ENCODE measurements around the gene GPBP1L1.

DNA sequence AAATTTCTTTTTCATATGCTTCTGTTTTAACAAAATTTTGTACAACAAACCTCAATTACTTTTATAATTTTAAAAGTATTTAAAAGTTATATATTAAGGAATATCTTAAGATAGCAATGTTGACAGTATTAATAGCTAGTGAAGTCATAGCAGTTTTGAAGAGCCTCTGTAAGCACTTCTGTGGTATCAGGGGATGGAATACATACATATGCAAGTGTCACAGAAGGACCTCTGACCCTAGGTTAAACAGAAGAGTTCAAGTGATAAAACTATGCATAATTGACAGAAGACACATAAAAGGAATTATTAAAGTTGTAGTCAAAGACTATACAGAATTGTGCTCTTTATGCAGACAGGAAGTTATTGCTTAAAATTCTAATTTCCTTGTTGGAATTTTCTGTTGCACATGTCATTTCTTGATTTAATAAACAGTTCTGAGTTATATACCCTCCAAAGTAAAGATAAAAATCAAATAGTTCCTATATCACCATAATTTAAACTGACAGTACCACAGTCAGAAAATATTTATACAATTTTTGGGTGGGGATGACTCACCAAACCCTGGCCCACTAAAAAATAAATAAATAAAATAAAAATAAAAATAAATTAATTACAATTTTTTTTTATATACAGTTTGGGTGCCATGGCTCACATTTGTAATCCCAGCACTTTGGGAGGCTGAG, 37.1 kb upstream of the GPBP1L1 start:
- TF ChIP-seq, protein P1, sequence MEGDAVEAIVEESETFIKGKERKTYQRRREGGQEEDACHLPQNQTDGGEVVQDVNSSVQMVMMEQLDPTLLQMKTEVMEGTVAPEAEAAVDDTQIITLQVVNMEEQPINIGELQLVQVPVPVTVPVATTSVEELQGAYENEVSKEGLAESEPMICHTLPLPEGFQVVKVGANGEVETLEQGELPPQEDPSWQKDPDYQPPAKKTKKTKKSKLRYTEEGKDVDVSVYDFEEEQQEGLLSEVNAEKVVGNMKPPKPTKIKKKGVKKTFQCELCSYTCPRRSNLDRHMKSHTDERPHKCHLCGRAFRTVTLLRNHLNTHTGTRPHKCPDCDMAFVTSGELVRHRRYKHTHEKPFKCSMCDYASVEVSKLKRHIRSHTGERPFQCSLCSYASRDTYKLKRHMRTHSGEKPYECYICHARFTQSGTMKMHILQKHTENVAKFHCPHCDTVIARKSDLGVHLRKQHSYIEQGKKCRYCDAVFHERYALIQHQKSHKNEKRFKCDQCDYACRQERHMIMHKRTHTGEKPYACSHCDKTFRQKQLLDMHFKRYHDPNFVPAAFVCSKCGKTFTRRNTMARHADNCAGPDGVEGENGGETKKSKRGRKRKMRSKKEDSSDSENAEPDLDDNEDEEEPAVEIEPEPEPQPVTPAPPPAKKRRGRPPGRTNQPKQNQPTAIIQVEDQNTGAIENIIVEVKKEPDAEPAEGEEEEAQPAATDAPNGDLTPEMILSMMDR (IDR thresholded peaks at IDR 0.05 in 2 of 3, conservative IDR thresholded peaks at IDR 0.05 in 1 of 3; ENCODE audit: borderline replicate concordance in 1 of 3, insufficient read depth in 1 of 3, low read depth in 2 of 3, low read length in 2 of 3): no peak
- TF ChIP-seq POLR2A (IDR thresholded peaks at IDR 0.05; ENCODE audit: borderline replicate concordance, extremely low read depth, insufficient read depth, insufficient read length): no peak
- TF ChIP-seq, protein P2, sequence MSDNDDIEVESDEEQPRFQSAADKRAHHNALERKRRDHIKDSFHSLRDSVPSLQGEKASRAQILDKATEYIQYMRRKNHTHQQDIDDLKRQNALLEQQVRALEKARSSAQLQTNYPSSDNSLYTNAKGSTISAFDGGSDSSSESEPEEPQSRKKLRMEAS (IDR thresholded peaks at IDR 0.05): no peak

All from HCT116 (cell line).